Upper lobe of left lung (tissue), 6 donors: Measurements from ENCODE around the gene RPL38. TPM values are rescaled to one million over a fixed set of nuclear protein-coding genes. Genes with fewer than 3 reads are reported as not detected.

Source experiments
- ATAC-seq, 2 donors: fragments of 200-7000 bp; cut with Tn5 transposase; one replicate each; pipeline ENCODE4 v1.9.1; 2022; ENCODE audit warnings: mild to moderate bottlenecking in 2 of 2, moderate library complexity in 2 of 2; ENCODE audit not compliant: low FRiP score in 2 of 2
- DNase-seq, 2 donors: peaks; one replicate each; pipeline ENCODE4 v3.0.0-alpha.2; 2019 to 2020
- H3K27ac ChIP-seq, 4 donors: fragments of 200-600 bp; sonication (generic); one replicate each; pipeline ENCODE4 v1.5.1; 2016 to 2019
- H3K27me3 ChIP-seq, 4 donors: fragments of 200-600 bp; sonication (generic); one replicate each; pipeline ENCODE4 v1.5.1; 2017 to 2019
- H3K36me3 ChIP-seq, 4 donors: fragments of 200-600 bp; sonication (generic); one replicate each; pipeline ENCODE4 v1.5.1; 2016 to 2019
- H3K4me1 ChIP-seq, 4 donors: fragments of 200-600 bp; sonication (generic); one replicate each; pipeline ENCODE4 v1.5.1; 2018 to 2019
- H3K4me3 ChIP-seq, 4 donors: fragments of 200-600 bp; sonication (generic); one replicate each; pipeline ENCODE4 v1.5.1; 2017 to 2019; ENCODE audit warnings: mild to moderate bottlenecking in 2 of 4, moderate library complexity in 1 of 4
- H3K9me3 ChIP-seq, 4 donors: fragments of 200-600 bp; sonication (generic); one replicate each; pipeline ENCODE4 v1.5.1; 2018 to 2019
- CTCF ChIP-seq, 6 experiments: fragments of 450-650 bp in 4 of 6; fragments of 200-600 bp in 2 of 6; sonication (generic) in 2 of 6; IDR thresholded peaks; one replicate each; pipeline ENCODE4 v1.5.1; 2016 to 2019; ENCODE audit warnings: antibody characterized with exemption in 6 of 6
- EP300 ChIP-seq, 4 donors: sonication (generic); formaldehyde crosslinking; IDR thresholded peaks; one replicate each; pipeline ENCODE4 v1.5.1; 2017; ENCODE audit warnings: antibody characterized with exemption in 4 of 4, control low read depth in 2 of 4
- POLR2A ChIP-seq, 4 donors: fragments of 450-650 bp; IDR thresholded peaks; one replicate each; pipeline ENCODE4 v1.5.1; 2016 to 2017; ENCODE audit warnings: antibody characterized with exemption in 4 of 4, mild to moderate bottlenecking in 2 of 4
- POLR2AphosphoS5 ChIP-seq, 2 donors: sonication (generic); formaldehyde crosslinking; IDR thresholded peaks; one replicate each; pipeline ENCODE4 v1.5.1; 2017; ENCODE audit warnings: antibody characterized with exemption in 2 of 2
- WGBS, 2 donors: methylation state at CpG; one replicate each; pipeline ENCODE4 v1.1.5; 2017 to 2018; 5-methylcytosine and 5-hydroxymethylcytosine counted together
- total RNA-seq, 6 donors: library from RNA; depleted of rRNA in 4 of 6; stranded (reverse); fragments of >200 nt in 4 of 6; gene quantifications; one replicate each; pipeline versions ENCODE4 v1.1.0 to v1.2.1, GENCODE V29; 2016 to 2021
- donor health status: DM: no; HTN: no; CAD: no; lungs with moderate emphysema.
- donor health status: DM: no; HTN: yes; CAD: no; lungs with severe emphysema.

Gene RPL38
- total RNA-seq, 6 donors from 2014 or later = 334 to 709 (median 485) TPM

- DNase-seq = no peak
- no peaks in the 10 kb centered on the region for H3K9me3 ChIP-seq
- H3K36me3 ChIP-seq = peaks cover 0 to 38% (median 23%) of the 10 kb centered on the region in 4 donors
- no peaks in the 10 kb centered on the region for H3K27me3 ChIP-seq
- TF ChIP-seq POLR2A (IDR thresholded peaks at IDR 0.05) = no peak
- TF ChIP-seq POLR2AphosphoS5 (IDR thresholded peaks at IDR 0.05) = no peak
- no peak for TF ChIP-seq CTCF (IDR thresholded peaks at IDR 0.05)
- no peak for TF ChIP-seq EP300 (IDR thresholded peaks at IDR 0.05)
- ATAC-seq = no peak
- peak overlapping the region in 1 of 4 donors; percentile 87 for H3K4me3 ChIP-seq
- no peak overlapping the region for H3K27ac ChIP-seq
- H3K4me1 ChIP-seq = peaks cover 30 to 55% (median 40%) of the 10 kb centered on the region in 4 donors
- WGBS, 2 donors = 42 to 44% methylated on average over 15 of the region's 15 CpGs
Observed at GRCh38 chr17:74202938-74203337, 540 bp upstream of the RPL38 start.

GRCh38 chr17:74204474-74204873, 996 bp downstream of the RPL38 start:
- no peak for DNase-seq
- TF ChIP-seq POLR2AphosphoS5 (IDR thresholded peaks at IDR 0.05) (no peak), POLR2A (IDR thresholded peaks at IDR 0.05) (no peak), CTCF (IDR thresholded peaks at IDR 0.05) (no peak), EP300 (IDR thresholded peaks at IDR 0.05) (no peak)
- Histone ChIP-seq H3K27ac (peak overlapping the region; percentile 82 to 92 (median 88)), H3K9me3 (no peaks in the 10 kb centered on the region), H3K4me3 (peak overlapping the region; percentile 50 to 92 (median 79)), H3K36me3 (peaks cover 0 to 53% (median 35%) of the 10 kb centered on the region in 4 donors), H3K4me1 (peaks cover 28 to 59% (median 40%) of the 10 kb centered on the region in 4 donors), H3K27me3 (no peaks in the 10 kb centered on the region)
- WGBS, 2 donors = 51 to 53% methylated on average over 14 of the region's 14 CpGs
- ATAC-seq = no peak

- no peaks in the 10 kb centered on the region for H3K9me3 ChIP-seq
- ATAC-seq (no peak), DNase-seq (no peak)
- H3K27ac ChIP-seq = no peak overlapping the region
- H3K27me3 ChIP-seq = no peaks in the 10 kb centered on the region
- 87% methylated on average over 3 of the region's 3 CpGs; no CpG with 5 or more reads in 1 of the 2 donors for WGBS, 2 donors
- TF ChIP-seq POLR2A (IDR thresholded peaks at IDR 0.05) (no peak), CTCF (IDR thresholded peaks at IDR 0.05) (no peak), EP300 (IDR thresholded peaks at IDR 0.05) (no peak), POLR2AphosphoS5 (IDR thresholded peaks at IDR 0.05) (no peak)
- peaks cover 23 to 54% (median 37%) of the 10 kb centered on the region in 4 donors for H3K4me1 ChIP-seq
- H3K36me3 ChIP-seq = peaks cover 0 to 61% (median 40%) of the 10 kb centered on the region in 4 donors
- H3K4me3 ChIP-seq = peak overlapping the region in 1 of 4 donors; percentile 87
Observed at GRCh38 chr17:74205274-74205673, 1.8 kb downstream of the RPL38 start.

GRCh38 chr17:74206332-74206818, 2.9 kb downstream of the RPL38 start:
- no peak overlapping the region for H3K27ac ChIP-seq
- no peak for TF ChIP-seq EP300 (IDR thresholded peaks at IDR 0.05)
- no peak for TF ChIP-seq CTCF (IDR thresholded peaks at IDR 0.05)
- no peak for TF ChIP-seq POLR2AphosphoS5 (IDR thresholded peaks at IDR 0.05)
- no peak for TF ChIP-seq POLR2A (IDR thresholded peaks at IDR 0.05)
- peaks cover 0 to 63% (median 40%) of the 10 kb centered on the region in 4 donors for H3K36me3 ChIP-seq

More at GRCh38 chr17:74206332-74206818, 2.9 kb downstream of the RPL38 start:
- ATAC-seq = no peak
- H3K27me3 ChIP-seq = no peaks in the 10 kb centered on the region
- no peak for DNase-seq
- H3K4me3 ChIP-seq = no peak overlapping the region
- H3K4me1 ChIP-seq = peaks cover 32 to 65% (median 47%) of the 10 kb centered on the region in 4 donors
- no peaks in the 10 kb centered on the region for H3K9me3 ChIP-seq
- WGBS, 2 donors = 53 to 72% methylated on average over 5 of the region's 5 CpGs
